Rectal smooth muscle tissue (tissue), 1 donor: ENCODE results near the gene TMEM192.

Experiments used
- H3K27ac ChIP-seq: one replicate; pipeline ENCODE4 v1.7.0; 2013; ENCODE audit warnings: low read depth, low read length, inconsistent platforms
- H3K27me3 ChIP-seq: one replicate; pipeline ENCODE4 v1.7.0; 2013; ENCODE audit warnings: low read length; ENCODE audit not compliant: control insufficient read depth, insufficient read depth
- H3K36me3 ChIP-seq: one replicate; pipeline ENCODE4 v1.7.0; 2013; ENCODE audit warnings: low read length; ENCODE audit not compliant: control insufficient read depth, insufficient read depth
- H3K4me1 ChIP-seq: one replicate; pipeline ENCODE4 v1.7.0; 2013; ENCODE audit warnings: low read length; ENCODE audit not compliant: control insufficient read depth, insufficient read depth
- H3K4me3 ChIP-seq: one replicate; pipeline ENCODE4 v1.7.0; 2013; ENCODE audit warnings: low read length
- H3K9ac ChIP-seq: one replicate; pipeline ENCODE4 v1.7.0; 2013; ENCODE audit warnings: low read length

TMEM192 gene

GRCh38 chr4:165112368-165113121 lies at the start of gene TMEM192:
TMEM192 (minus strand) TSS chr4:165112860; CDS start chr4:165112773, 87 bp downstream.
- Histone ChIP-seq H3K4me3 (peak within 1 kb of the TSS; percentile 79), H3K36me3 (no peaks in the 10 kb centered on the region), H3K4me1 (no peaks in the 10 kb centered on the region), H3K27me3 (no peaks in the 10 kb centered on the region), H3K27ac (peak within 1 kb of the TSS; percentile 78), H3K9ac (peak within 1 kb of the TSS; percentile 83)

DNA sequence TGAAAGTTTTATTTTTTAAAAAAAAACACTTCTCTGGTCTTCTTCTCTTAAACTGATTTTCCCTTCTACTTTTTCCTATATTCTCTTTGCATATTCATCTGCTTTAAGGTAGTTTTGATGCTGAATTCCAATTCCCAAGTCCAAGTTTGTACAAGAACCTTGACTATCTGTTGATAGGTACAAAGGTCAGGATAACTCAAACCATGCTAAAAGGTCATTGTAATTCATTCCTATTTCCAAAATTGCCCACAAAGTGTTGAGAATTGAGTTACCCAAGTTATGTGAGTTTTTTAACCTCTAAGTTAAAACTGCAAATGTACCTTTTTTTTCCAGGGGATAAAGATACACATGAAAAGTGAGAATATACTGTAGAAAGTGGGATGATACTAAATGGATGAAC lies 46.1 kb upstream of the TMEM192 start:
- Histone ChIP-seq H3K36me3 (no peaks in the 10 kb centered on the region), H3K27me3 (no peaks in the 10 kb centered on the region), H3K4me3 (no peak overlapping the region), H3K27ac (no peak overlapping the region), H3K4me1 (no peaks in the 10 kb centered on the region), H3K9ac (no peak overlapping the region)

- Histone ChIP-seq H3K9ac (no peak overlapping the region), H3K27me3 (no peaks in the 10 kb centered on the region), H3K4me1 (no peaks in the 10 kb centered on the region), H3K27ac (no peak overlapping the region), H3K36me3 (no peaks in the 10 kb centered on the region), H3K4me3 (no peak overlapping the region)
Observed at GRCh38 chr4:165156906-165157305, 44.2 kb upstream of the TMEM192 start.

GRCh38 chr4:165154482-165154881 lies 41.8 kb upstream of the TMEM192 start:
- no peak overlapping the region for H3K9ac ChIP-seq
- H3K4me3 ChIP-seq: no peak overlapping the region
- H3K27ac ChIP-seq: no peak overlapping the region
- no peaks in the 10 kb centered on the region for H3K4me1 ChIP-seq
- H3K36me3 ChIP-seq: no peaks in the 10 kb centered on the region
- H3K27me3 ChIP-seq: no peaks in the 10 kb centered on the region

- no peak overlapping the region for H3K9ac ChIP-seq
- H3K4me1 ChIP-seq: no peaks in the 10 kb centered on the region
- H3K27ac ChIP-seq: no peak overlapping the region
- H3K27me3 ChIP-seq: no peaks in the 10 kb centered on the region
- no peaks in the 10 kb centered on the region for H3K36me3 ChIP-seq
- H3K4me3 ChIP-seq: no peak overlapping the region
Observed at GRCh38 chr4:165152527-165152926, 39.9 kb upstream of the TMEM192 start.

DNA sequence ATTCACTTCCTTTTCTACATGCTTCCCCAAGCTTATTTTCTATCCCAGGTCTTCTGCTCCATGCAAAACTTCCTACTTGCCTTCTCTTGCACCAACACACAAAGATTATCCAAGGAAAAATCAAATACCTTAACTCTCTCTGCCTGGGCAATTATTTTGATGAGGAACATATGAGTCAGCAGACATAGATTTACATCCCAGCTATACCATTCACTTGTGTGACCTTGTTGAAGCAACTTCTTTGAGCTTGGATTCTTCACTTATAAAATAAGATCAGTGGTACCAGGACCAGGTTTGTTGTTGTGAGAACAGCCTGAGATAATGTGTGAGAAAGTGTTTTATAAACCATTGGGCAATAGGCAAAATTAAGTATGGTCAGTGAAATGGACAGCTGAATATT lies 39.1 kb upstream of the TMEM192 start:
- no peaks in the 10 kb centered on the region for H3K27me3 ChIP-seq
- no peak overlapping the region for H3K27ac ChIP-seq
- no peak overlapping the region for H3K4me3 ChIP-seq
- H3K4me1 ChIP-seq: no peaks in the 10 kb centered on the region
- H3K36me3 ChIP-seq: no peaks in the 10 kb centered on the region
- no peak overlapping the region for H3K9ac ChIP-seq

DNA sequence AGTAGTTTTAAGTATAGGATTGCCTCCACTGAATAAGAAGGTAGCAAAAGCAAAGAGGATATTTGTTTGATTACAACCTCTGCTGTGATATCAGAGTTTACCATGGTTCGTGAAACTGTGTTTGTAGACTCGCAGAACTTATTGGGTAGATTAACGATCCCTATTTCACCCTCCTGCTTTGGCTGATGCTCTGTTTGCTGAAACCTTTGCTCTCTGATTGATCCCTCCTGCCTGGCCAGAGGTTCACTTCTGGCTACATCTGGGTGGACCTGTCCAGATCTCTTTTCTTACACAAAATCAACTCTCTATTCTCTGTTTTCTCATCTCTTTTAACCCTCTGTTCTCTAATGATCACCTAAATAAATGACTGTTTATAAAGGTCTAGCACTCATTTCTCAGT lies 37.9 kb upstream of the TMEM192 start:
- no peaks in the 10 kb centered on the region for H3K27me3 ChIP-seq
- no peak overlapping the region for H3K27ac ChIP-seq
- H3K4me3 ChIP-seq: no peak overlapping the region

DNA sequence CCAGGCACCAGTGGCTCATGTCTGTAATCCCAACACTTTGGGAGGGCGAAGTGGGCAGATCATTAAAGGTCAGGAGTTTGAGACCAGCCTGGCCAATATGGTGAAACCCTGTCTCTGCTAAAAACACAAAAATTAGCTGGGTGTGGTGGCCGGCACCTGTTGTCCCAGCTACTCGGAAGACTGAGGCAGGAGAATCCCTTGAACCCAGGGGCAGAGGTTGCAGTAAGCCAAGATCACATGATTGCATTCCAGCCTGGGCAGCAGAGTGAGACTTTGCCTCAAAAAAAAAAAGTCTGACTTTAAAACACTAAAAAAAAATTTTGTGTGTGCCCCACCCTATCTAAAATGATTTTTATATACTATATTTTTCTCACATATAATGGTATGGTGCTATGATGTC lies 26.2 kb upstream of the TMEM192 start:
- Histone ChIP-seq H3K4me1 (no peaks in the 10 kb centered on the region), H3K9ac (no peak overlapping the region), H3K27ac (no peak overlapping the region), H3K4me3 (no peak overlapping the region), H3K36me3 (no peaks in the 10 kb centered on the region), H3K27me3 (no peaks in the 10 kb centered on the region)

More for the DNA sequence above, 37.9 kb upstream of the TMEM192 start:
- H3K4me1 ChIP-seq: no peaks in the 10 kb centered on the region
- H3K36me3 ChIP-seq: no peaks in the 10 kb centered on the region
- H3K9ac ChIP-seq: no peak overlapping the region

DNA sequence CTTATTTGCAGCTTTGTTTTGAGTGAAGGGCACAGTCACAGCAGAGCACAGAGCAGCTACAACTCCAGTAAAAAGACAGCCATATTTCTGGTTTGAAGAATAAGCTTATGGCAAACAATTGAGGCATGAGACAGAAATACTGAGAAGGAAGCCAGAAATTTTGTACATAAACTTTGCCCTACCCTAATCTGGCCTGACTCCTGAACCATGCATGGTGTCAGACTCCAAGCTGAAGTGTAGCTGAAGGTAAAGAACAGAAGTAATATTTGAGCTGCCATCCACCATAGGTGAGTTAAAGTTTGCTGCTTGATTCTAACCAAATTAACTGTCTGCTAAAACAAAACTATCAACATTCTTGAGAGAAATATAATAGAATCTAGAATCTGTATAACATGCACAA lies 24.5 kb upstream of the TMEM192 start:
- H3K4me1 ChIP-seq: no peaks in the 10 kb centered on the region
- no peaks in the 10 kb centered on the region for H3K27me3 ChIP-seq
- no peak overlapping the region for H3K9ac ChIP-seq
- H3K36me3 ChIP-seq: no peaks in the 10 kb centered on the region
- no peak overlapping the region for H3K4me3 ChIP-seq
- H3K27ac ChIP-seq: no peak overlapping the region

GRCh38 chr4:165136529-165136928 lies 23.9 kb upstream of the TMEM192 start:
- no peak overlapping the region for H3K27ac ChIP-seq
- no peak overlapping the region for H3K4me3 ChIP-seq
- no peak overlapping the region for H3K9ac ChIP-seq

DNA sequence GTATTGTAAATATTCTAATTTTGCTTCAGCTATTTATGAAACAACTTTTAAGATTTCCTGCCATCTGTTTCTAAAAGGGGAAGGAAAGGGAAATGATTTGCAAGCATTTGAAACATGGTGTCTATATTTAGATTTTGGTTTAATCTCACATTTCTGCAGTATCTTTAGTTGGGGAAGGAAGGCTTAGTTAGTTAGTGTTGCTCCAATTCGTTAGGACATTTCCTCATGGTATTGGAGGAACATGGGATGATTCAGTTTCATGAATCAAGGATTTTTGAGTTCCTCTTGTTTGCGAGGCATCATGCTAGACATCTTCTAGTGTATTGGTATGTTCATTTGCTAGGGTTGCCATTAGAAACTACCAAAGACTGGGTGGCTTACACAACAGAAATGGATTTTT lies 20.5 kb upstream of the TMEM192 start:
- Histone ChIP-seq H3K36me3 (no peaks in the 10 kb centered on the region), H3K27me3 (no peaks in the 10 kb centered on the region), H3K9ac (no peak overlapping the region), H3K4me3 (no peak overlapping the region), H3K27ac (no peak overlapping the region), H3K4me1 (no peaks in the 10 kb centered on the region)

More at GRCh38 chr4:165136529-165136928, 23.9 kb upstream of the TMEM192 start:
- Histone ChIP-seq H3K4me1 (no peaks in the 10 kb centered on the region), H3K27me3 (no peaks in the 10 kb centered on the region), H3K36me3 (no peaks in the 10 kb centered on the region)

DNA sequence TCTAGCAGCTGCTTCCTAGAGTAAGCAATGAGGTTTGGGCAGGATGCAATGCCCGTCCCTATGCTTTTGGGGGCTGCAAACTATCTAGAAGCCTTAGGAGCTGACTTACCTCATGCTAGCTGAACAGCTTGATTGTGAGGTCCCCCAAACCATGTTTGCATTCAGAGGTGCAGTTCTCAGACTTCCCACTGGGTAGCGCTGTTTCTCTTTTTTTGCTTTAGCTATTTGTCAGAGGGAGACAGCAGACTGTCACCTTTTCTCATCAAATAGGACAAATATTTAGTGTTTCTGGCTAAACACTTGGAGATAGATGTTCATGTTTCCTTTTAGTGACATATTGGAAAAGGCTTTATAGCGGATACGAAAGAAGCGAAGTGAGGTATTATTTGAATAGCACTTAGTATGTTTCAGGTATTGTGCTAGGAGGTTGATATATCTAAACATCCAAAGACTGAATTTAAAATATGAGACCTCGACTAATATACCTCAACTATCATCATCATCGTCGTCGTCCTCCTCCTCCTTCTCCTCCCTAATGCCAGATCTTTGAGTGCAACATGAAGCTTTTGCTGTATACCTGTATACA lies 18.7 kb upstream of the TMEM192 start:
- no peaks in the 10 kb centered on the region for H3K27me3 ChIP-seq
- H3K4me1 ChIP-seq: no peaks in the 10 kb centered on the region
- H3K9ac ChIP-seq: no peak overlapping the region
- H3K4me3 ChIP-seq: no peak overlapping the region
- no peaks in the 10 kb centered on the region for H3K36me3 ChIP-seq
- H3K27ac ChIP-seq: no peak overlapping the region

DNA sequence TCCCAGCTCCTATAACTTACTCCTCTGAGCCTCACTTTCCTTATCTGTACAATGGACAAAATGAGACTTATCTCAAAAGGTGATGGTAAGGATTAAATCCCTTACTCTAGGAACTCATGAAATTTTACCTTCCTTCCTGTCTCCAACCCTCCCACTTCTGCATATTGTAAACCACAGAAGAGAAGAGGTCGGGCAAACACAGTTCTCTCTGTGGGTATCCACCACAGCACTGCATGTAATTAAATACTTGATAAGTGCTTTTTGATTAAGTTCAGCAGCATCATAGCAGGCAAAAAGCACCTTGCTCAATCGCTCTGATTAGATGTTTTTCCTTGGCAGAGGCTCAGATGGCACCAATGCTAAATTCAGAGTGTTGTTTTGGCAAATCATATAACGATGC lies 17.3 kb upstream of the TMEM192 start:
- H3K27me3 ChIP-seq: no peaks in the 10 kb centered on the region
- no peak overlapping the region for H3K27ac ChIP-seq
- no peak overlapping the region for H3K4me3 ChIP-seq
- no peak overlapping the region for H3K9ac ChIP-seq
- H3K4me1 ChIP-seq: no peaks in the 10 kb centered on the region
- H3K36me3 ChIP-seq: no peaks in the 10 kb centered on the region
